Smooth muscle cell (in vitro differentiated cells): ENCODE results near the gene NUDC. TPM values are rescaled to one million over a fixed set of nuclear protein-coding genes. Genes with fewer than 3 reads are reported as not detected.

Experiments
- DNase-seq: peaks from one replicate; lab custom pipeline; 2025; ENCODE audit not compliant: unreplicated experiment; lab: John Stamatoyannopoulos, UW
- H2AFZ ChIP-seq: fragments of 200-600 bp; sonication (generic); 2 replicates; pipeline ENCODE4 v1.6.0; 2016; ENCODE audit warnings: antibody characterized with exemption, low read depth, mild to moderate bottlenecking
- H3F3A ChIP-seq: fragments of 200-600 bp; sonication (generic); 2 replicates; pipeline ENCODE4 v1.6.0; 2017; ENCODE audit warnings: antibody characterized with exemption, low read depth
- H3K27ac ChIP-seq: fragments of 200-600 bp; sonication (generic); 2 replicates; pipeline ENCODE4 v1.5.1; 2016; ENCODE audit warnings: low read depth, mild to moderate bottlenecking
- H3K27me3 ChIP-seq: fragments of 200-600 bp; sonication (generic); 2 replicates; pipeline ENCODE4 v1.6.1; 2016; ENCODE audit warnings: low read depth, mild to moderate bottlenecking
- H3K36me3 ChIP-seq: fragments of 200-600 bp; sonication (generic); 2 replicates; pipeline ENCODE4 v1.5.1; 2016; ENCODE audit warnings: low read depth
- H3K4me1 ChIP-seq: fragments of 200-600 bp; sonication (generic); 2 replicates; pipeline ENCODE4 v1.5.1; 2016; ENCODE audit warnings: low read depth
- H3K4me2 ChIP-seq: fragments of 200-600 bp; sonication (generic); 2 replicates; pipeline ENCODE4 v1.6.0; 2016; ENCODE audit warnings: mild to moderate bottlenecking
- H3K4me3 ChIP-seq: fragments of 200-600 bp; sonication (generic); 2 replicates; pipeline ENCODE4 v1.5.1; 2016; ENCODE audit warnings: mild to moderate bottlenecking
- H3K79me2 ChIP-seq: fragments of 200-600 bp; sonication (generic); 2 replicates; pipeline ENCODE4 v1.6.0; 2016; ENCODE audit warnings: low read depth, mild to moderate bottlenecking
- H3K9ac ChIP-seq: fragments of 200-600 bp; sonication (generic); 2 replicates; pipeline ENCODE4 v1.6.0; 2016; ENCODE audit warnings: low read depth
- H3K9me3 ChIP-seq: fragments of 200-600 bp; sonication (generic); replicated peaks from 2 replicates; pipeline ENCODE4 v1.5.1; 2016; ENCODE audit warnings: low read depth
- H4K20me1 ChIP-seq: fragments of 200-600 bp; sonication (generic); 2 replicates; pipeline ENCODE4 v1.6.0; 2016; ENCODE audit warnings: low read depth
- CTCF ChIP-seq: fragments of 200-600 bp; sonication (generic); IDR thresholded peaks from 2 replicates; pipeline ENCODE4 v1.5.1; 2017; ENCODE audit warnings: borderline replicate concordance, mild to moderate bottlenecking, antibody characterized with exemption; ENCODE audit not compliant: insufficient read depth, poor library complexity, severe bottlenecking
- WGBS: methylation state at CpG from one replicate; pipeline ENCODE4 v1.1.7; 2016; ENCODE audit warnings: low lambda C conversion rate; 5-methylcytosine and 5-hydroxymethylcytosine counted together
- polyA plus RNA-seq: library from polyadenylated mRNA; unstranded; fragments of >200 nt; fragmentation: Nextera tagmentation; extraction: Ambion mirVana; gene quantifications from 2 replicates; pipeline ENCODE4 v1.2.1, GENCODE V29; 2016
- total RNA-seq: library from RNA; depleted of rRNA; stranded (reverse); fragments of >200 nt; gene quantifications from 2 replicates; pipeline ENCODE4 v1.2.3, GENCODE V29; 2014

Gene NUDC
- total and polyA plus RNA-seq, 2 experiments from 2014 or later: 23.9 to 122 TPM

DNA sequence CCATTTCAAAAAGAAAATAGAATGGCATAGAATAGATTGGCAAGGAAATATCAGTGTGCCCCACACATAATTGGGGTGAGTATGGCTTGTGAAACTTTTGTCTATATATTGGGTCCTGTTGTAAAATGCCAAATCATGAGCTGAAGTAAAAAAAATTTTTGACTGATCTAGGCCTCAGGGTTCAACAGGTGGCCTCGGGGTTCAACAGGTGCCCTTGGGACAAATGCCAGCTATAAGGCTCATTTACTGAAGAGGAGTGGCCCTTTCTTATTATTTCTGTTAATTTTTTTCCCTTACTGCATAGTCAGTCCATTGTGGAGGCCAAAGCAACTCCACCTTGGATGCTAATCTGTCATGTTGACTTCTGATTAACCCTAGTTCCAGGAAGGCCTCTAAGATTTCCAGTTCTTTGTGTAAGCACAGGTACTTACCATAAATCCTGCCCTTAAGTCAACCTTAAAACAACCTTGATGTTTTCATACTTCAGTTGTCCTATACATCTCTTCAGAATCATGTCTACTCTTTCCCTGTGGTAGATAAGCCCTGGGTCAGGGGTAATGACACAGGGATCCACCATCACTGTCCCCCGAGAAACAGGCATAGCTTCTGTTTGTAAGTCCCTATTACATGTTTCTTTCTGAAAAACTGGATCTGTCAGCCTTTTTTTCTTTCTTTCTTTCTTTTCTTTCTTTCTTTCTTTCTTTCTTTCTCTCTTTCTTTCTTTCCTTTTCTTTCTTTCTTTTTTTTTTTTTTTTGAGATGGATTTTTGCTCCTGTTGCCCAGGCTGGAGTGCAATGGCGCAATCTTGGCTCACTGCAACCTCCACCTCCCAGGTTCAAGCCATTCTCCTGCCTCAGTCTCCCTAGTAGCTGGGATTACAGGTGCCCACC, 55.3 kb downstream of the NUDC start:
- Histone ChIP-seq H2AFZ (no peak overlapping the region), H3K27ac (no peak overlapping the region), H4K20me1 (no peaks in the 10 kb centered on the region), H3K4me1 (no peaks in the 10 kb centered on the region), H3K36me3 (no peaks in the 10 kb centered on the region), H3K79me2 (no peaks in the 10 kb centered on the region), H3K4me2 (no peak overlapping the region), H3K9ac (no peak overlapping the region), H3K4me3 (no peak overlapping the region), H3K27me3 (no peaks in the 10 kb centered on the region), H3F3A (no peaks in the 10 kb centered on the region), H3K9me3 (no peaks in the 10 kb centered on the region)
- DNase-seq: no peak
- TF ChIP-seq CTCF: no peak
- WGBS: 86% methylated on average over 3 of the region's 3 CpGs

- H3K36me3 ChIP-seq: no peaks in the 10 kb centered on the region
- no peak overlapping the region for H3K4me2 ChIP-seq
- no peaks in the 10 kb centered on the region for H3K9me3 ChIP-seq
- no peak overlapping the region for H3K4me3 ChIP-seq
- DNase-seq: no peak
- WGBS: 94% methylated on average over 2 of the region's 2 CpGs
- no peak for TF ChIP-seq CTCF
- no peak overlapping the region for H3K27ac ChIP-seq
- no peaks in the 10 kb centered on the region for H3K4me1 ChIP-seq
- H3K27me3 ChIP-seq: no peaks in the 10 kb centered on the region
- no peaks in the 10 kb centered on the region for H3K79me2 ChIP-seq
- no peak overlapping the region for H2AFZ ChIP-seq
- no peaks in the 10 kb centered on the region for H4K20me1 ChIP-seq
- H3K9ac ChIP-seq: no peak overlapping the region
- H3F3A ChIP-seq: no peaks in the 10 kb centered on the region
Observed at GRCh38 chr1:26978901-26979300, 57.4 kb downstream of the NUDC start.

- H3K4me2 ChIP-seq: no peak overlapping the region
- no peak for TF ChIP-seq CTCF
- H3K9me3 ChIP-seq: no peaks in the 10 kb centered on the region
- H3K36me3 ChIP-seq: no peaks in the 10 kb centered on the region
- no peaks in the 10 kb centered on the region for H3K4me1 ChIP-seq
- 90% methylated on average over 3 of the region's 3 CpGs for WGBS
- H2AFZ ChIP-seq: no peak overlapping the region
- no peak for DNase-seq
- H3K79me2 ChIP-seq: no peaks in the 10 kb centered on the region
- no peak overlapping the region for H3K4me3 ChIP-seq
- H4K20me1 ChIP-seq: no peaks in the 10 kb centered on the region
- H3K9ac ChIP-seq: no peak overlapping the region
- H3F3A ChIP-seq: no peaks in the 10 kb centered on the region
- H3K27me3 ChIP-seq: peaks cover 3% of the 10 kb centered on the region
- no peak overlapping the region for H3K27ac ChIP-seq
Observed at GRCh38 chr1:26981146-26981846, 59.8 kb downstream of the NUDC start.
